GM12878 (cell line): ENCODE results near the gene RNASE9. TPM values are rescaled to one million over a fixed set of nuclear protein-coding genes. Genes with fewer than 3 reads are reported as not detected.

ENCODE experiments used
- ATAC-seq: fragments of 200-7000 bp; cut with Tn5 transposase; 3 replicates; pipeline ENCODE4 v1.9.1; 2020; ENCODE audit warnings: mild to moderate bottlenecking, moderate library complexity
- BruUV-seq: library from RNA; stranded (reverse); fragments of 400-500 nt; replicated peaks from 2 replicates; lab custom pipeline; 2021; lab: Mats Ljungman, UMichigan
- CTCF ChIA-PET: fragments of 300-600 bp; sonication (Branson Sonifier 250); formaldehyde crosslinking; extraction: SDS; loops from one replicate; lab custom pipeline; 2021; ENCODE audit warnings: inconsistent platforms; lab: Yijun Ruan, JAX
- POLR2A ChIA-PET: fragments of 350-600 bp; formaldehyde crosslinking; extraction: SDS; loops from one replicate; lab custom pipeline; 2021; ENCODE audit warnings: inconsistent platforms; lab: Charles Lee
- RAD21 ChIA-PET: fragments of 300-600 bp; sonication (Branson Sonifier 250); formaldehyde crosslinking; loops from one replicate; lab custom pipeline; 2023; ENCODE audit warnings: antibody characterized with exemption; ENCODE audit not compliant: unreplicated experiment; lab: Charles Lee
- SMC1A ChIA-PET: fragments of 300-600 bp; sonication (Branson Sonifier 250); formaldehyde crosslinking; loops from one replicate; lab custom pipeline; 2023; ENCODE audit not compliant: unreplicated experiment, uncharacterized antibody; lab: Charles Lee
- DNase-seq: peaks from one replicate; pipeline ENCODE4 v3.0.0-alpha.2; 2011; ENCODE audit warnings: low read depth, low spot score
- FAIRE-seq: peaks from 3 replicates; lab custom pipeline; 2011; peaks lifted over from hg19 to GRCh38; lab: Jason Lieb, UNC
- H2AFZ ChIP-seq: 2 replicates; pipeline ENCODE4 v1.6.0; 2011; ENCODE audit warnings: low read depth, low read length, control low read depth; ENCODE audit not compliant: control insufficient read depth
- H3K27ac ChIP-seq: 2 replicates; pipeline ENCODE4 v1.5.1; 2011; ENCODE audit warnings: control low read depth; ENCODE audit not compliant: control insufficient read depth, insufficient read depth
- H3K27me3 ChIP-seq, 2 experiments: replicated peaks in 1 of 2; 2 replicates each; pipeline versions ENCODE4 v1.6.0 to v1.6.1; 2011; ENCODE audit warnings: low read length in 1 of 2; ENCODE audit not compliant: control insufficient read depth in 2 of 2, insufficient read depth in 2 of 2
- H3K36me3 ChIP-seq, 2 experiments: 2 replicates each; pipeline ENCODE4 v1.5.1; 2011; ENCODE audit warnings: low read length in 1 of 2; ENCODE audit not compliant: control insufficient read depth in 2 of 2, insufficient read depth in 2 of 2
- H3K4me1 ChIP-seq: 2 replicates; pipeline ENCODE4 v1.6.1; 2011; ENCODE audit warnings: mild to moderate bottlenecking, low read length, moderate library complexity, mixed read lengths; ENCODE audit not compliant: control insufficient read depth, insufficient read depth
- H3K4me2 ChIP-seq: 2 replicates; pipeline ENCODE4 v1.6.0; 2011; ENCODE audit warnings: control low read depth; ENCODE audit not compliant: control insufficient read depth, insufficient read depth
- H3K4me3 ChIP-seq: fragments of 200-600 bp; sonication (generic); 2 replicates; pipeline ENCODE4 v1.5.1; 2016
- H3K79me2 ChIP-seq: 2 replicates; pipeline ENCODE4 v1.6.0; 2011; ENCODE audit warnings: low read length; ENCODE audit not compliant: control insufficient read depth, insufficient read depth
- H3K9ac ChIP-seq: 2 replicates; pipeline ENCODE4 v1.8.0; 2011; ENCODE audit warnings: low read length, control low read depth, mixed read lengths; ENCODE audit not compliant: control insufficient read depth, insufficient read depth
- H3K9me3 ChIP-seq: replicated peaks from 3 replicates; pipeline ENCODE4 v1.5.1; 2011; ENCODE audit warnings: mild to moderate bottlenecking, low read length; ENCODE audit not compliant: control insufficient read depth, insufficient read depth
- H4K20me1 ChIP-seq: 2 replicates; pipeline ENCODE4 v1.6.0; 2011; ENCODE audit not compliant: control insufficient read depth, insufficient read depth
- CEBPB ChIP-seq, 2 experiments: fragments of 150-350 bp in 1 of 2; IDR thresholded peaks; 2 replicates each; pipeline ENCODE4 v1.6.1; 2012 to 2014; ENCODE audit warnings: low read depth in 2 of 2, low read length in 2 of 2, borderline replicate concordance in 1 of 2, inconsistent platforms in 1 of 2
- EGR1 ChIP-seq, 2 experiments: IDR thresholded peaks; 1 replicate in 1 of 2; 2 replicates in 1 of 2; pipeline ENCODE4 v1.6.1; 2011 to 2012; ENCODE audit warnings: low read depth in 2 of 2, low read length in 2 of 2, borderline replicate concordance in 1 of 2, mild to moderate bottlenecking in 1 of 2, moderate library complexity in 1 of 2
- EZH2 ChIP-seq: IDR thresholded peaks from 2 replicates; pipeline ENCODE4 v1.6.1; 2012; ENCODE audit warnings: low read depth, mild to moderate bottlenecking, control low read depth, inconsistent platforms, low read length, borderline replicate concordance; ENCODE audit not compliant: control insufficient read depth
- NFYA ChIP-seq: IDR thresholded peaks from 2 replicates; pipeline ENCODE4 v1.6.1; 2011; ENCODE audit warnings: low read depth, mild to moderate bottlenecking, low read length, improper control_type of control experiment, borderline replicate concordance
- NFYB ChIP-seq: IDR thresholded peaks from 2 replicates; pipeline ENCODE4 v1.6.1; 2011; ENCODE audit warnings: low read depth, mild to moderate bottlenecking, low read length, improper control_type of control experiment, moderate library complexity; ENCODE audit not compliant: insufficient read depth
- RUNX3 ChIP-seq: IDR thresholded peaks from 2 replicates; pipeline ENCODE4 v1.6.1; 2012; ENCODE audit warnings: low read length, inconsistent platforms
- SP1 ChIP-seq: IDR thresholded peaks from one replicate; pipeline ENCODE4 v1.6.1; 2011; ENCODE audit warnings: low read depth, low read length
- TAF1 ChIP-seq: IDR thresholded peaks from 2 replicates; pipeline ENCODE4 v1.6.1; 2011; ENCODE audit warnings: mild to moderate bottlenecking, low read depth, low read length, borderline replicate concordance
- WGBS: methylation state at CpG from one replicate; pipeline ENCODE4 v1.1.6; 2016; ENCODE audit warnings: low lambda C conversion rate; ENCODE audit not compliant: insufficient replicate concordance, insufficient coverage; ENCODE audit errors: missing lambda C conversion rate; 5-methylcytosine and 5-hydroxymethylcytosine counted together
- in situ Hi-C: fragments of 300-500 bp; cut with MboI; formaldehyde crosslinking; loops from 9 replicates; pipeline ENCODE4 v1.14.3; 2018; ENCODE audit warnings: mixed read lengths
- intact Hi-C: fragments of 100-400 bp; cut with micrococcal nuclease; formaldehyde crosslinking; loops from one replicate; pipeline ENCODE4 v1.14.2; 2022; ENCODE audit not compliant: unreplicated experiment
- polyA plus RNA-seq, 11 experiments: library from polyadenylated mRNA; depleted of rRNA in 4 of 11; unstranded in 6 of 11; stranded (reverse) in 5 of 11; fragments of >200 nt; fragmentation: Nextera tagmentation in 4 of 11; fragmentation: Illumina TruSeq in 1 of 11; extraction: Ambion mirVana in 4 of 11; extraction: Trizol in 1 of 11; gene quantifications; 1 replicate in 1 of 11; 2 replicates in 10 of 11; pipeline versions ENCODE4 v1.2.1 to v1.2.3, GENCODE V29; 2011 to 2016; ENCODE audit warnings: inconsistent platforms in 2 of 11, missing spikeins in 2 of 11, low read depth in 1 of 11
- total RNA-seq, 4 experiments: library from RNA; depleted of rRNA in 3 of 4; stranded (reverse); fragments of >200 nt in 3 of 4; fragmentation: Illumina TruSeq in 1 of 4; extraction: Trizol in 1 of 4; gene quantifications; 2 replicates each; pipeline versions ENCODE4 v1.2.1 to v1.2.3, GENCODE V29; 2013 to 2021
- TF ChIP-seq, protein P1 (sequence below): fragments of 450-650 bp; IDR thresholded peaks from 2 replicates; pipeline ENCODE4 v1.6.1; 2017; ENCODE audit warnings: mild to moderate bottlenecking, moderate library complexity
- TF ChIP-seq, protein P2 (sequence below): IDR thresholded peaks from 2 replicates; pipeline ENCODE4 v1.6.1; 2012; ENCODE audit warnings: low read depth, low read length, improper control_type of control experiment
- TF ChIP-seq, protein P3 (sequence below), 3 experiments: IDR thresholded peaks in 2 of 3; conservative IDR thresholded peaks in 1 of 3; 2 replicates each; pipeline ENCODE4 v1.5.1; 2011; ENCODE audit warnings: low read depth in 3 of 3, low read length in 3 of 3, mild to moderate bottlenecking in 3 of 3, control low read depth in 2 of 3, moderate library complexity in 2 of 3, inconsistent platforms in 1 of 3, mixed read lengths in 1 of 3; ENCODE audit not compliant: control insufficient read depth in 2 of 3, insufficient read depth in 1 of 3; ENCODE audit errors: extremely low read depth in 1 of 3
- TF ChIP-seq, protein P4 (sequence below): fragments of 450-650 bp; IDR thresholded peaks from 2 replicates; pipeline ENCODE4 v1.6.1; 2017; ENCODE audit warnings: mild to moderate bottlenecking, moderate library complexity

Gene RNASE9
- total and polyA plus RNA-seq, 10 of the 15 experiments (the other 5 are each of a cell fraction or from before 2014, with no cell fraction given), result not detected

DNA sequence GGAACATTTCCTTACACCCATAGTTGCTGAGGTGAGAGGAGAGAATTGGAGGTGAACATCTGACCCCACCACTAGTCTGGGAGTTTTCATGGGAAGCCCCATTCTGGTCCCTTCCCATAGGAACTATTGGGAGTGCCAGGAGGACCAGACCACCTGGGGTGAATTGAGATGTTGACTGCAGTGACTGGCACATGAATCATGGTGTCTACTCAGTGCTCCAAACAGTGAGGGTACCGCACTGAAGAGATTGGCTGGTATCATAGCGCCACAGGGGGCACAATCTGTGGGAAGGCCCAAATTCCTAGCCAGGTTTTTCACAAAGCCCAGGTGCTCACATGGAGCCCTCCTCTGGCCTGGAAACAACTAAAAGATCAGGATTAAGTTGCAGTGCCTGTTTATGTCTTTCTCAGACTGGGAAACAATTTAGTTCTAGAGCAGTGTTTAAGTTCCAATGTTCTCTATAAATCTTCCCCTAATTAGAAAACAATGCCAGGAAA, 3.7 kb upstream of the RNASE9 start:
- H3K36me3 ChIP-seq, result no peaks in the 10 kb centered on the region
- DNase-seq (no peak), ATAC-seq (no peak), FAIRE-seq (no peak)
- H2AFZ ChIP-seq, result no peak overlapping the region
- H3K27ac ChIP-seq, result no peak overlapping the region
- intact Hi-C loops (no loop called here), in situ Hi-C loops (no loop called here)
- H4K20me1 ChIP-seq, result no peaks in the 10 kb centered on the region
- H3K79me2 ChIP-seq, result no peaks in the 10 kb centered on the region
- H3K4me1 ChIP-seq, result no peaks in the 10 kb centered on the region
- WGBS, result 52% methylated on average over 2 of the region's 2 CpGs
- POLR2A ChIA-PET, result no interaction called here
- no TSS peak for BruUV-seq
- RAD21 ChIA-PET, result no interaction called here
- SMC1A ChIA-PET, result no interaction called here
- no peaks in the 10 kb centered on the region; the same call in 1 of the 3 replicates for H3K9me3 ChIP-seq
- H3K4me3 ChIP-seq, result no peak overlapping the region
- no peak overlapping the region for H3K9ac ChIP-seq
- H3K4me2 ChIP-seq, result no peak overlapping the region
- no peaks in the 10 kb centered on the region for H3K27me3 ChIP-seq
- CTCF ChIA-PET, result interaction anchor here (0.7 kb wide), 1 partner anchor 16 kb away, joined by 3 read pairs; no protein-coding TSS in a partner anchor
- TF ChIP-seq EZH2 (no peak), EGR1 (IDR thresholded peaks at IDR 0.05; ENCODE audit: borderline replicate concordance in 1 of 2, low read depth in 2 of 2, low read length in 2 of 2) (no peak), NFYB (no peak), CEBPB (IDR thresholded peaks at IDR 0.05; ENCODE audit: borderline replicate concordance in 1 of 2, low read depth in 2 of 2, low read length in 2 of 2) (no peak), TAF1 (no peak), SP1 (no peak), NFYA (no peak), RUNX3 (no peak)
- TF ChIP-seq, protein P1, sequence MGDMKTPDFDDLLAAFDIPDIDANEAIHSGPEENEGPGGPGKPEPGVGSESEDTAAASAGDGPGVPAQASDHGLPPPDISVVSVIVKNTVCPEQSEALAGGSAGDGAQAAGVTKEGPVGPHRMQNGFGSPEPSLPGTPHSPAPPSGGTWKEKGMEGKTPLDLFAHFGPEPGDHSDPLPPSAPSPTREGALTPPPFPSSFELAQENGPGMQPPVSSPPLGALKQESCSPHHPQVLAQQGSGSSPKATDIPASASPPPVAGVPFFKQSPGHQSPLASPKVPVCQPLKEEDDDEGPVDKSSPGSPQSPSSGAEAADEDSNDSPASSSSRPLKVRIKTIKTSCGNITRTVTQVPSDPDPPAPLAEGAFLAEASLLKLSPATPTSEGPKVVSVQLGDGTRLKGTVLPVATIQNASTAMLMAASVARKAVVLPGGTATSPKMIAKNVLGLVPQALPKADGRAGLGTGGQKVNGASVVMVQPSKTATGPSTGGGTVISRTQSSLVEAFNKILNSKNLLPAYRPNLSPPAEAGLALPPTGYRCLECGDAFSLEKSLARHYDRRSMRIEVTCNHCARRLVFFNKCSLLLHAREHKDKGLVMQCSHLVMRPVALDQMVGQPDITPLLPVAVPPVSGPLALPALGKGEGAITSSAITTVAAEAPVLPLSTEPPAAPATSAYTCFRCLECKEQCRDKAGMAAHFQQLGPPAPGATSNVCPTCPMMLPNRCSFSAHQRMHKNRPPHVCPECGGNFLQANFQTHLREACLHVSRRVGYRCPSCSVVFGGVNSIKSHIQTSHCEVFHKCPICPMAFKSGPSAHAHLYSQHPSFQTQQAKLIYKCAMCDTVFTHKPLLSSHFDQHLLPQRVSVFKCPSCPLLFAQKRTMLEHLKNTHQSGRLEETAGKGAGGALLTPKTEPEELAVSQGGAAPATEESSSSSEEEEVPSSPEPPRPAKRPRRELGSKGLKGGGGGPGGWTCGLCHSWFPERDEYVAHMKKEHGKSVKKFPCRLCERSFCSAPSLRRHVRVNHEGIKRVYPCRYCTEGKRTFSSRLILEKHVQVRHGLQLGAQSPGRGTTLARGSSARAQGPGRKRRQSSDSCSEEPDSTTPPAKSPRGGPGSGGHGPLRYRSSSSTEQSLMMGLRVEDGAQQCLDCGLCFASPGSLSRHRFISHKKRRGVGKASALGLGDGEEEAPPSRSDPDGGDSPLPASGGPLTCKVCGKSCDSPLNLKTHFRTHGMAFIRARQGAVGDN, result no peak
- TF ChIP-seq, protein P2, sequence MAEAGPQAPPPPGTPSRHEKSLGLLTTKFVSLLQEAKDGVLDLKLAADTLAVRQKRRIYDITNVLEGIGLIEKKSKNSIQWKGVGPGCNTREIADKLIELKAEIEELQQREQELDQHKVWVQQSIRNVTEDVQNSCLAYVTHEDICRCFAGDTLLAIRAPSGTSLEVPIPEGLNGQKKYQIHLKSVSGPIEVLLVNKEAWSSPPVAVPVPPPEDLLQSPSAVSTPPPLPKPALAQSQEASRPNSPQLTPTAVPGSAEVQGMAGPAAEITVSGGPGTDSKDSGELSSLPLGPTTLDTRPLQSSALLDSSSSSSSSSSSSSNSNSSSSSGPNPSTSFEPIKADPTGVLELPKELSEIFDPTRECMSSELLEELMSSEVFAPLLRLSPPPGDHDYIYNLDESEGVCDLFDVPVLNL, result no peak
- TF ChIP-seq, protein P3, sequence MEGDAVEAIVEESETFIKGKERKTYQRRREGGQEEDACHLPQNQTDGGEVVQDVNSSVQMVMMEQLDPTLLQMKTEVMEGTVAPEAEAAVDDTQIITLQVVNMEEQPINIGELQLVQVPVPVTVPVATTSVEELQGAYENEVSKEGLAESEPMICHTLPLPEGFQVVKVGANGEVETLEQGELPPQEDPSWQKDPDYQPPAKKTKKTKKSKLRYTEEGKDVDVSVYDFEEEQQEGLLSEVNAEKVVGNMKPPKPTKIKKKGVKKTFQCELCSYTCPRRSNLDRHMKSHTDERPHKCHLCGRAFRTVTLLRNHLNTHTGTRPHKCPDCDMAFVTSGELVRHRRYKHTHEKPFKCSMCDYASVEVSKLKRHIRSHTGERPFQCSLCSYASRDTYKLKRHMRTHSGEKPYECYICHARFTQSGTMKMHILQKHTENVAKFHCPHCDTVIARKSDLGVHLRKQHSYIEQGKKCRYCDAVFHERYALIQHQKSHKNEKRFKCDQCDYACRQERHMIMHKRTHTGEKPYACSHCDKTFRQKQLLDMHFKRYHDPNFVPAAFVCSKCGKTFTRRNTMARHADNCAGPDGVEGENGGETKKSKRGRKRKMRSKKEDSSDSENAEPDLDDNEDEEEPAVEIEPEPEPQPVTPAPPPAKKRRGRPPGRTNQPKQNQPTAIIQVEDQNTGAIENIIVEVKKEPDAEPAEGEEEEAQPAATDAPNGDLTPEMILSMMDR (IDR thresholded peaks at IDR 0.05 in 2 of 3, conservative IDR thresholded peaks at IDR 0.05 in 1 of 3; ENCODE audit: control insufficient read depth in 2 of 3, extremely low read depth in 1 of 3, insufficient read depth in 1 of 3, low read depth in 3 of 3, low read length in 3 of 3), result no peak
- TF ChIP-seq, protein P4, sequence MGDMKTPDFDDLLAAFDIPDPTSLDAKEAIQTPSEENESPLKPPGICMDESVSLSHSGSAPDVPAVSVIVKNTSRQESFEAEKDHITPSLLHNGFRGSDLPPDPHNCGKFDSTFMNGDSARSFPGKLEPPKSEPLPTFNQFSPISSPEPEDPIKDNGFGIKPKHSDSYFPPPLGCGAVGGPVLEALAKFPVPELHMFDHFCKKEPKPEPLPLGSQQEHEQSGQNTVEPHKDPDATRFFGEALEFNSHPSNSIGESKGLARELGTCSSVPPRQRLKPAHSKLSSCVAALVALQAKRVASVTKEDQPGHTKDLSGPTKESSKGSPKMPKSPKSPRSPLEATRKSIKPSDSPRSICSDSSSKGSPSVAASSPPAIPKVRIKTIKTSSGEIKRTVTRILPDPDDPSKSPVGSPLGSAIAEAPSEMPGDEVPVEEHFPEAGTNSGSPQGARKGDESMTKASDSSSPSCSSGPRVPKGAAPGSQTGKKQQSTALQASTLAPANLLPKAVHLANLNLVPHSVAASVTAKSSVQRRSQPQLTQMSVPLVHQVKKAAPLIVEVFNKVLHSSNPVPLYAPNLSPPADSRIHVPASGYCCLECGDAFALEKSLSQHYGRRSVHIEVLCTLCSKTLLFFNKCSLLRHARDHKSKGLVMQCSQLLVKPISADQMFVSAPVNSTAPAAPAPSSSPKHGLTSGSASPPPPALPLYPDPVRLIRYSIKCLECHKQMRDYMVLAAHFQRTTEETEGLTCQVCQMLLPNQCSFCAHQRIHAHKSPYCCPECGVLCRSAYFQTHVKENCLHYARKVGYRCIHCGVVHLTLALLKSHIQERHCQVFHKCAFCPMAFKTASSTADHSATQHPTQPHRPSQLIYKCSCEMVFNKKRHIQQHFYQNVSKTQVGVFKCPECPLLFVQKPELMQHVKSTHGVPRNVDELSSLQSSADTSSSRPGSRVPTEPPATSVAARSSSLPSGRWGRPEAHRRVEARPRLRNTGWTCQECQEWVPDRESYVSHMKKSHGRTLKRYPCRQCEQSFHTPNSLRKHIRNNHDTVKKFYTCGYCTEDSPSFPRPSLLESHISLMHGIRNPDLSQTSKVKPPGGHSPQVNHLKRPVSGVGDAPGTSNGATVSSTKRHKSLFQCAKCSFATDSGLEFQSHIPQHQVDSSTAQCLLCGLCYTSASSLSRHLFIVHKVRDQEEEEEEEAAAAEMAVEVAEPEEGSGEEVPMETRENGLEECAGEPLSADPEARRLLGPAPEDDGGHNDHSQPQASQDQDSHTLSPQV, result no peak
